A673 (cell line): ENCODE data around the gene MTOR. TPM values are rescaled to one million over a fixed set of nuclear protein-coding genes. Genes with fewer than 3 reads are reported as not detected.
"Not testable (repeated sequence)": the region's sequence is repeated elsewhere in the genome, so short reads cannot be mapped to it uniquely, and the experiment has no call there.

Experiments used
- BruUV-seq: library from RNA; stranded (reverse); fragments of 400-500 nt; replicated peaks from 2 replicates; lab custom pipeline; 2021; lab: Mats Ljungman, UMichigan
- CTCF ChIA-PET: fragments of 300-600 bp; sonication (Branson Sonifier 250); formaldehyde crosslinking; loops from one replicate; lab custom pipeline; 2022; ENCODE audit warnings: antibody characterized with exemption; lab: Charles Lee
- POLR2A ChIA-PET: fragments of 300-600 bp; sonication (Branson Sonifier 250); formaldehyde crosslinking; loops from one replicate; lab custom pipeline; 2022; ENCODE audit warnings: antibody characterized with exemption; ENCODE audit not compliant: low non-redundant PET; lab: Charles Lee
- DNase-seq: peaks from one replicate; pipeline ENCODE4 v3.0.0-alpha.2; 2015; ENCODE audit warnings: low spot score
- H3K27ac ChIP-seq: fragments of 200-600 bp; sonication (generic); 2 replicates; pipeline ENCODE4 v1.5.1; 2016; ENCODE audit warnings: mixed run types, low read depth, mild to moderate bottlenecking, mixed read lengths, antibody characterized with exemption, low read length; ENCODE audit not compliant: poor library complexity, severe bottlenecking
- H3K27me3 ChIP-seq: fragments of 200-600 bp; sonication (generic); replicated peaks from 2 replicates; pipeline ENCODE4 v1.6.1; 2017; ENCODE audit warnings: mixed run types, low read depth, mild to moderate bottlenecking, mixed read lengths, antibody characterized with exemption, low read length; ENCODE audit not compliant: insufficient read depth, poor library complexity
- H3K36me3 ChIP-seq: fragments of 200-600 bp; sonication (generic); 2 replicates; pipeline ENCODE4 v1.6.1; 2016; ENCODE audit warnings: mixed run types, mild to moderate bottlenecking, mixed read lengths, antibody characterized with exemption, low read length; ENCODE audit not compliant: insufficient read depth, poor library complexity, severe bottlenecking
- H3K4me1 ChIP-seq: fragments of 200-600 bp; sonication (generic); 2 replicates; pipeline ENCODE4 v1.6.1; 2017; ENCODE audit warnings: mixed run types, mild to moderate bottlenecking, mixed read lengths, antibody characterized with exemption, low read length; ENCODE audit not compliant: insufficient read depth, poor library complexity, severe bottlenecking
- H3K4me3 ChIP-seq: fragments of 200-600 bp; sonication (generic); 2 replicates; pipeline ENCODE4 v1.5.1; 2016; ENCODE audit warnings: low read depth, mixed run types, mild to moderate bottlenecking, mixed read lengths, low read length; ENCODE audit not compliant: poor library complexity, severe bottlenecking
- H3K9me3 ChIP-seq: fragments of 200-600 bp; sonication (generic); 2 replicates; pipeline ENCODE4 v1.6.1; 2016; ENCODE audit warnings: mixed run types, low read depth, mild to moderate bottlenecking, mixed read lengths, antibody characterized with exemption, low read length; ENCODE audit not compliant: poor library complexity, severe bottlenecking
- EZH2 ChIP-seq: fragments of 200-600 bp; sonication (generic); IDR thresholded peaks from 2 replicates; pipeline ENCODE4 v1.6.1; 2017; ENCODE audit warnings: borderline replicate concordance, low read depth, mild to moderate bottlenecking, mixed read lengths, antibody characterized with exemption, low read length; ENCODE audit not compliant: poor library complexity, severe bottlenecking
- intact Hi-C: fragments of 100-400 bp; cut with micrococcal nuclease; formaldehyde crosslinking; loops from one replicate; pipeline ENCODE4 v1.10.0; 2022; ENCODE audit not compliant: unreplicated experiment
- total RNA-seq: library from RNA; stranded (reverse); gene quantifications from 2 replicates; pipeline ENCODE4 v1.2.3, GENCODE V29; 2021
- TF ChIP-seq, protein P1 (sequence below): fragments of 300-800, 200-600 bp; sonication (generic); conservative IDR thresholded peaks from 2 replicates; pipeline ENCODE4 v1.5.1; 2017; ENCODE audit warnings: low read depth, mild to moderate bottlenecking, antibody characterized with exemption, low read length, moderate library complexity, mixed read lengths

The MTOR gene
- total RNA-seq, 1 experiment from 2014 or later, result 63.7 TPM

DNA sequence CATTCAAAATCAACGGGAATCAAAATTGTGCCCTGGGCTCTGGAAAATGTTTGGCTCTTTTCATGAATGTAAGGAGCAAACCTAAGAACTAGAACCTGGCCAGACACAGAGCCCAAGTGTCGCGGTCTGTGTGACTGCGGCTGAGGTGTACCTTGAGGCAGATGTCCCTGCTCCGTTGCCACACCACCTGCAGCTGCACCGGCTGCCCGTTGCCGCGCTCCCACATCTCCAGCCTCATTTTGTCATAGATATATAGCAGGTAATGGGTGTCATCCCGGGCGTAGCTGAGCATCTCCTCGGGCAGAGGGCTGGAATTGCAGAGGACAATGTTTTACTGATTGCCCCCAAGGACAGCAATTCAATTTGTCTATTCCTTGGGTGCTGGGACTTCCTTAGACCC is 181.4 kb downstream of the MTOR start:
- BruUV-seq, result no TSS peak
- no peaks in the 10 kb centered on the region for H3K27me3 ChIP-seq
- no peak overlapping the region for H3K4me3 ChIP-seq
- H3K27ac ChIP-seq, result no peak overlapping the region
- ChIA-PET POLR2A (no interaction called here), CTCF (interaction anchor here (0.7 kb wide), 1 partner anchor 399 kb away, joined by 6 read pairs; no protein-coding TSS in a partner anchor)
- intact Hi-C loops, result no loop called here
- no peaks in the 10 kb centered on the region for H3K9me3 ChIP-seq
- DNase-seq, result no peak
- H3K36me3 ChIP-seq, result peaks cover 58% of the 10 kb centered on the region
- TF ChIP-seq, protein P1, sequence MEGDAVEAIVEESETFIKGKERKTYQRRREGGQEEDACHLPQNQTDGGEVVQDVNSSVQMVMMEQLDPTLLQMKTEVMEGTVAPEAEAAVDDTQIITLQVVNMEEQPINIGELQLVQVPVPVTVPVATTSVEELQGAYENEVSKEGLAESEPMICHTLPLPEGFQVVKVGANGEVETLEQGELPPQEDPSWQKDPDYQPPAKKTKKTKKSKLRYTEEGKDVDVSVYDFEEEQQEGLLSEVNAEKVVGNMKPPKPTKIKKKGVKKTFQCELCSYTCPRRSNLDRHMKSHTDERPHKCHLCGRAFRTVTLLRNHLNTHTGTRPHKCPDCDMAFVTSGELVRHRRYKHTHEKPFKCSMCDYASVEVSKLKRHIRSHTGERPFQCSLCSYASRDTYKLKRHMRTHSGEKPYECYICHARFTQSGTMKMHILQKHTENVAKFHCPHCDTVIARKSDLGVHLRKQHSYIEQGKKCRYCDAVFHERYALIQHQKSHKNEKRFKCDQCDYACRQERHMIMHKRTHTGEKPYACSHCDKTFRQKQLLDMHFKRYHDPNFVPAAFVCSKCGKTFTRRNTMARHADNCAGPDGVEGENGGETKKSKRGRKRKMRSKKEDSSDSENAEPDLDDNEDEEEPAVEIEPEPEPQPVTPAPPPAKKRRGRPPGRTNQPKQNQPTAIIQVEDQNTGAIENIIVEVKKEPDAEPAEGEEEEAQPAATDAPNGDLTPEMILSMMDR, result no peak
- no peak for TF ChIP-seq EZH2
- H3K4me1 ChIP-seq, result no peaks in the 10 kb centered on the region

DNA sequence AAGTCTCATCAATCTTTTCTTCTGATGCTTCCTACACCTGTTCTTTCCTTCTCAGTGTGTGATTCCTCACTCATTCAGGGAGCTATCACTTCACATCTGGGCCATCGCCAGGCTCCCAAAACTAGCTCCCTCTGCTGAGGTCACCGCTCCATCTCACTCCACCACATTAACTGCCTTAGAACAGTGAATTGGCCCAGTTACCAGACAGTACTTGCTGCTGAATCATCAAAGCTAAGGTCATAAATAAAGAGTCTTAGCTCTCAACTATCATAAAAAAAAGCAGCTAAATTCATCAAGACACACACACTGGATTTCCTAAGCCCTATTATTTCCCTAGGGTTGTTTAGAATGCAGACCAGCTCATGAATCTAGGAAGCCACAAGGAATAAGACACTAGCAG is 183.7 kb downstream of the MTOR start:
- intact Hi-C loops, result no loop called here
- Histone ChIP-seq H3K4me1 (no peaks in the 10 kb centered on the region), H3K36me3 (peaks cover 80% of the 10 kb centered on the region), H3K27ac (no peak overlapping the region), H3K4me3 (no peak overlapping the region), H3K9me3 (no peaks in the 10 kb centered on the region), H3K27me3 (no peaks in the 10 kb centered on the region)
- TF ChIP-seq, protein P1, result no peak
- no peak for TF ChIP-seq EZH2
- DNase-seq, result no peak
- ChIA-PET CTCF (no interaction called here), POLR2A (no interaction called here)
- BruUV-seq, result no TSS peak

DNA sequence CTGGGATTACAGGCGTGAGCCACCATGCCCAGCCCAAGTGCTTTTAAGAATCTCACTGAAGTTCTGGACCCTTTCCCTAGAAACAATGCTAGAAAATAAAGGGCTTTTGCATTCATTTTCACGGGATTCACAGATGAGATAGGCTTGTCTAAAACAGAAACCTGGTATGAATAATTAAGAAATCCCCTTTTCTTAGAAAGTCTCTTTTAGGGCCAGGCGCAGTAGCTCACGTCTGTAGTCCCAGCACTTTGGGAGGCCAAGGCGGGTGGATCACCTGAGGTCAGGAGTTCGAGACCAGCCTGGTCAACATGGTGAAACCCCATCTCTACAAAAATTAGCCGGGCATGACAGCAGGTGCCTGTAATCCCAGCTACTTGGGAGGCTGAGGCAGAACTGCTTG is 189.0 kb downstream of the MTOR start:
- H3K9me3 ChIP-seq, H3K4me1 ChIP-seq, DNase-seq, H3K4me3 ChIP-seq, CTCF ChIA-PET, intact Hi-C loops, POLR2A ChIA-PET, BruUV-seq, H3K27ac ChIP-seq, H3K27me3 ChIP-seq: not testable (repeated sequence)
- peaks cover 83% of the 10 kb centered on the region for H3K36me3 ChIP-seq

DNA sequence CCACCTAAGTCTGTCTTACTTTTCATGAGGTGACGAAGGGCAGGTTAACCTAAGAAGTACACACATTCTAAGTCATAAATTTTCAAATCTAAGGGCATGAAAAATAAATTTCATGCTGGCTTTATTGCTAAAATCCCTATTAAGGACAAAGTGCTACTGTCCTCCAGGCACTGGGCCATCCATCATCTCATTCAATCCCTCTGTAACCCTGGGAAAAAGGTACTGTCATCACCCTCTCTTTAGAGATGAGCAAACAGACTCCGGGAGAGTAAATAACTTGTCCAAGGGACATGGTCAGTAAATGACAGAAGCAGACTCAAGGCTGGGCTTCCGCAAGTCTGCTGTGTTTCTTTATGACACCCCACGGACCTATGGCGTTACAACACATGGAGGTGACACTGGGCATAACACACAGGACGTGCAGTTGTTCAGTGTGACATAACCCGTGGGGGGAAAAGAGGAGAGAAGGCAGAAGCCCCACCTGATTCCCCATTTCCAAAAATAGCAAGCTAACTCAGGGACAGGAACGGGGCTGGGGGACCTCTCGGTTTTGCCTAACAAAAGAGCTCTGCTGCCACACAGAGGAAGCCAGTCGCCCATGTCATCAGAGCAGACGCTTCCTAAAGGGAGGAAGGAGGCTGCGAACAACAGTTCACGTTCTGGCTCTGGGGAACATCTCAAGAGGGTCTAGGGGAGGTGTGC is 190.0 kb downstream of the MTOR start:
- CTCF ChIA-PET, result interaction anchor here (0.6 kb wide), 1 partner anchor 619 kb away, joined by 4 read pairs; no protein-coding TSS in a partner anchor
- BruUV-seq, result no TSS peak

More for the DNA sequence above, 190.0 kb downstream of the MTOR start:
- H3K27me3 ChIP-seq, result no peaks in the 10 kb centered on the region
- H3K4me3 ChIP-seq, result no peak overlapping the region
- H3K36me3 ChIP-seq, result peaks cover 90% of the 10 kb centered on the region
- intact Hi-C loops, result no loop called here
- H3K4me1 ChIP-seq, result no peaks in the 10 kb centered on the region
- H3K27ac ChIP-seq, result no peak overlapping the region
- POLR2A ChIA-PET, result no interaction called here
- no peaks in the 10 kb centered on the region for H3K9me3 ChIP-seq
- TF ChIP-seq EZH2, result no peak
- TF ChIP-seq, protein P1, result no peak
- DNase-seq, result no peak
